HG02852 (cell line): ENCODE data around the gene VWDE.
"Not testable (repeated sequence)": the region's sequence is repeated elsewhere in the genome, so short reads cannot be mapped to it uniquely, and the experiment has no call there.

Experiments
- ATAC-seq: cut with Tn5 transposase; IDR thresholded peaks from one replicate; pipeline ENCODE4 v1.9.1; 2021; ENCODE audit warnings: mild to moderate bottlenecking, moderate library complexity; ENCODE audit not compliant: unreplicated experiment

Gene VWDE

GRCh38 chr7:12402365-12402725, 1.3 kb downstream of the VWDE start:
- ATAC-seq = no peak

- ATAC-seq = no peak
Measured at GRCh38 chr7:12401538-12402364, 1.9 kb downstream of the VWDE start.

- ATAC-seq = no peak
Measured at GRCh38 chr7:12398186-12398585, 5.5 kb downstream of the VWDE start.

- ATAC-seq = no peak
Measured at GRCh38 chr7:12397671-12398070, 6.0 kb downstream of the VWDE start.

- not testable (repeated sequence) for ATAC-seq
Measured at GRCh38 chr7:12396670-12397069, 7.0 kb downstream of the VWDE start.

GRCh38 chr7:12391922-12392615, 11.6 kb downstream of the VWDE start:
- ATAC-seq = no peak

GRCh38 chr7:12389089-12389700, 14.5 kb downstream of the VWDE start:
- ATAC-seq = peak; percentile 99

GRCh38 chr7:12386313-12386740, 17.3 kb downstream of the VWDE start:
- ATAC-seq = no peak

- no peak for ATAC-seq
Measured at GRCh38 chr7:12385364-12385786, 18.3 kb downstream of the VWDE start.

GRCh38 chr7:12383377-12383776, 20.3 kb downstream of the VWDE start:
- ATAC-seq = no peak

GRCh38 chr7:12378389-12378788, 25.3 kb downstream of the VWDE start:
- ATAC-seq = no peak

- no peak for ATAC-seq
Measured at GRCh38 chr7:12377406-12377805, 26.3 kb downstream of the VWDE start.

GRCh38 chr7:12373580-12374263, 29.9 kb downstream of the VWDE start:
- ATAC-seq = no peak

- ATAC-seq = no peak
Measured at GRCh38 chr7:12370249-12370648, 33.4 kb downstream of the VWDE start.

- ATAC-seq = no peak
Measured at GRCh38 chr7:12369756-12370155, 33.9 kb downstream of the VWDE start.

- no peak for ATAC-seq
Measured at GRCh38 chr7:12369072-12369471, 34.6 kb downstream of the VWDE start.

- ATAC-seq = no peak
Measured at GRCh38 chr7:12360948-12361347, 42.7 kb downstream of the VWDE start.

GRCh38 chr7:12358694-12359093, 45.0 kb downstream of the VWDE start:
- ATAC-seq = no peak

GRCh38 chr7:12357508-12357907, 46.2 kb downstream of the VWDE start:
- peak; percentile 90 for ATAC-seq

GRCh38 chr7:12351843-12352242, 51.8 kb downstream of the VWDE start:
- ATAC-seq = no peak

- ATAC-seq = no peak
Measured at GRCh38 chr7:12350971-12351370, 52.7 kb downstream of the VWDE start.
